ENCODE measurements around the gene SLC16A3. TPM values are rescaled to one million over a fixed set of nuclear protein-coding genes. Genes with fewer than 3 reads are reported as not detected.
A peak's percentile ranks its signal among the peaks of the same experiment; 100 is the strongest.

The SLC16A3 gene
- total RNA-seq, 4 donors from 2014 or later, result 42.1 to 75.5 (median 44.2) TPM

GRCh38 chr17:82241926-82242697 is 13.3 kb downstream of the SLC16A3 start:
- H3K4me1 ChIP-seq, result peaks cover 63 to 77% of the 10 kb centered on the region in 2 donors
- TF ChIP-seq POLR2A (IDR thresholded peaks at IDR 0.05) (no peak), CTCF (IDR thresholded peaks at IDR 0.05) (no peak)
- no peaks in the 10 kb centered on the region for H3K9me3 ChIP-seq
- intact Hi-C loops (cut with DNase I), result no loop called here
- peak overlapping the region; percentile 77 to 88 (median 77) for H3K27ac ChIP-seq
- no peaks in the 10 kb centered on the region for H3K27me3 ChIP-seq
- H3K4me3 ChIP-seq (replicated peaks in 1 of 3), result no peak overlapping the region
- H3K36me3 ChIP-seq, result peaks cover 38 to 39% of the 10 kb centered on the region in 2 donors
- 15% methylated on average over 8 to 16 of the region's 20 CpGs for WGBS, 2 donors
- DNase-seq, result no peak

GRCh38 chr17:82242698-82242976 is 13.8 kb downstream of the SLC16A3 start:
- intact Hi-C loops (cut with DNase I), result no loop called here
- 74 to 81% methylated on average over 21 to 24 of the region's 24 CpGs for WGBS, 2 donors
- peaks cover 62 to 77% of the 10 kb centered on the region in 2 donors for H3K4me1 ChIP-seq
- no peak for DNase-seq
- H3K36me3 ChIP-seq, result peaks cover 43% of the 10 kb centered on the region in 2 donors
- no peak overlapping the region for H3K4me3 ChIP-seq (replicated peaks in 1 of 3)
- H3K9me3 ChIP-seq, result no peaks in the 10 kb centered on the region
- TF ChIP-seq POLR2A (IDR thresholded peaks at IDR 0.05), result no peak
- no peaks in the 10 kb centered on the region for H3K27me3 ChIP-seq
- peak overlapping the region; percentile 25 to 77 (median 77) for H3K27ac ChIP-seq

- Histone ChIP-seq H3K4me3 (replicated peaks in 1 of 3) (no peak overlapping the region), H3K36me3 (peaks cover 48% of the 10 kb centered on the region in 2 donors), H3K27ac (peak overlapping the region; percentile 25 to 77 (median 77)), H3K4me1 (peaks cover 57 to 75% of the 10 kb centered on the region in 2 donors), H3K27me3 (no peaks in the 10 kb centered on the region), H3K9me3 (no peaks in the 10 kb centered on the region)
- intact Hi-C loops (cut with DNase I), result no loop called here
- peak; percentile 89 to 93 for DNase-seq
- 44 to 85% methylated on average over 17 to 19 of the region's 29 CpGs for WGBS, 2 donors
- no peak for TF ChIP-seq CTCF (IDR thresholded peaks at IDR 0.05)
- TF ChIP-seq POLR2A (IDR thresholded peaks at IDR 0.05), result no peak
Observed at GRCh38 chr17:82242977-82243647, 14.3 kb downstream of the SLC16A3 start.

GRCh38 chr17:82243648-82244412 is 15.0 kb downstream of the SLC16A3 start:
- Histone ChIP-seq H3K4me3 (replicated peaks in 1 of 3) (no peak overlapping the region), H3K36me3 (peaks cover 55% of the 10 kb centered on the region in 2 donors), H3K27me3 (no peaks in the 10 kb centered on the region), H3K4me1 (peaks cover 51 to 68% of the 10 kb centered on the region in 2 donors), H3K9me3 (no peaks in the 10 kb centered on the region), H3K27ac (no peak overlapping the region)
- TF ChIP-seq POLR2A (IDR thresholded peaks at IDR 0.05) (no peak), CTCF (IDR thresholded peaks at IDR 0.05) (no peak)
- intact Hi-C loops (cut with DNase I), result no loop called here
- DNase-seq, result no peak
- 90 to 91% methylated on average over 19 of the region's 19 CpGs for WGBS, 2 donors

- no peaks in the 10 kb centered on the region for H3K27me3 ChIP-seq
- H3K4me1 ChIP-seq, result peaks cover 44 to 60% of the 10 kb centered on the region in 2 donors
- peaks cover 62 to 63% of the 10 kb centered on the region in 2 donors for H3K36me3 ChIP-seq
- TF ChIP-seq POLR2A (IDR thresholded peaks at IDR 0.05) (no peak), CTCF (IDR thresholded peaks at IDR 0.05) (peak in 1 of 6 experiments; percentile 20)
- intact Hi-C loops (cut with DNase I), result no loop called here
- no peak for DNase-seq
- WGBS, 2 donors, result 86% methylated on average over 39 of the region's 39 CpGs
- H3K9me3 ChIP-seq, result no peaks in the 10 kb centered on the region
- H3K4me3 ChIP-seq (replicated peaks in 1 of 3), result no peak overlapping the region
- no peak overlapping the region for H3K27ac ChIP-seq
Observed at GRCh38 chr17:82244413-82245133, 15.7 kb downstream of the SLC16A3 start.
